Measurements from ENCODE around the gene TMEM131. TPM values are rescaled to one million over a fixed set of nuclear protein-coding genes. Genes with fewer than 3 reads are reported as not detected.

TMEM131 gene
- total and polyA plus RNA-seq, 10 of the 15 experiments (the other 5 are each of a cell fraction or from before 2014, with no cell fraction given) = 6.0 to 48.2 (median 23.2) TPM

GRCh38 chr2:97765933-97766332 lies 229.8 kb downstream of the TMEM131 start:
- ChIA-PET RAD21 (ENCODE audit: unreplicated experiment) (interaction anchor here (2.2 kb wide), 1 partner anchor 41 kb away, joined by 5 read pairs; no protein-coding TSS in a partner anchor), CTCF (interaction anchor here (1.3 to 1.6 kb wide), 2 partner anchors 35 to 66 kb away, joined by 3 to 4 read pairs; no protein-coding TSS in a partner anchor), SMC1A (ENCODE audit: uncharacterized antibody, unreplicated experiment) (interaction anchor here (0.6 to 0.8 kb wide), 2 partner anchors 44 to 691 kb away, joined by 3 read pairs; no protein-coding TSS in a partner anchor), POLR2A (interaction anchor here (0.5 kb wide), 1 partner anchor 87 kb away, joined by 3 read pairs; no protein-coding TSS in a partner anchor)
- no peak for DNase-seq (ENCODE audit: low read depth, low spot score)
- Histone ChIP-seq H3K4me3 (no peak overlapping the region), H3K4me1 (ENCODE audit: control insufficient read depth, insufficient read depth, low read length) (no peaks in the 10 kb centered on the region), H2AFZ (ENCODE audit: control insufficient read depth, low read depth, low read length) (no peak overlapping the region), H3K9ac (ENCODE audit: control insufficient read depth, insufficient read depth, low read length) (no peak overlapping the region), H3K4me2 (ENCODE audit: control insufficient read depth, insufficient read depth) (no peak overlapping the region), H3K27me3 (replicated peaks in 1 of 2; ENCODE audit: control insufficient read depth in 2 of 2, insufficient read depth in 2 of 2, low read length in 1 of 2) (no peaks in the 10 kb centered on the region), H3K27ac (ENCODE audit: control insufficient read depth, insufficient read depth) (no peak overlapping the region), H3K36me3 (ENCODE audit: control insufficient read depth in 2 of 2, insufficient read depth in 2 of 2, low read length in 1 of 2) (peaks cover 16% of the 10 kb centered on the region in 2 experiments), H4K20me1 (ENCODE audit: control insufficient read depth, insufficient read depth) (no peaks in the 10 kb centered on the region), H3K79me2 (ENCODE audit: control insufficient read depth, insufficient read depth, low read length) (no peaks in the 10 kb centered on the region), H3K9me3 (replicated peaks; ENCODE audit: control insufficient read depth, insufficient read depth, low read length) (no peaks in the 10 kb centered on the region)
- TF ChIP-seq MLLT1 (IDR thresholded peaks at IDR 0.05) (no peak), USF2 (IDR thresholded peaks at IDR 0.05; ENCODE audit: borderline replicate concordance, low read depth, low read length) (no peak), NR2F1 (conservative IDR thresholded peaks at IDR 0.05) (no peak), RCOR1 (conservative IDR thresholded peaks at IDR 0.05; ENCODE audit: low read depth, low read length) (no peak), SMAD5 (IDR thresholded peaks at IDR 0.05; ENCODE audit: low read depth) (no peak), ZNF207 (IDR thresholded peaks at IDR 0.05; ENCODE audit: borderline replicate concordance) (no peak), RAD51 (IDR thresholded peaks at IDR 0.05) (no peak), ZBTB33 (IDR thresholded peaks at IDR 0.05) (no peak)
- intact Hi-C loops (cut with micrococcal nuclease; ENCODE audit: unreplicated experiment) = no loop called here
- peak; percentile 65 for FAIRE-seq
- ATAC-seq = no peak
- in situ Hi-C loops (cut with MboI) = no loop called here
- WGBS (ENCODE audit: insufficient coverage, insufficient replicate concordance, low lambda C conversion rate, missing lambda C conversion rate) = 99% methylated on average over 4 of the region's 4 CpGs
- no TSS peak for BruUV-seq (replicated peaks)

All from GM12878 (cell line).